Activated T-helper 2 cell treated with anti-CD3 and anti-CD28 coated beads, Interferon-gamma antibody, Interleukin-2, Interleukin-4, amounts not matched to agents 10 μg/mL and 5 μg/mL and 100 μg/mL, durations not matched to agents 14 hours and 24 hours and 36 hours (primary cell): Measurements from ENCODE around the gene C1QTNF9B. TPM values are rescaled to one million over a fixed set of nuclear protein-coding genes. Genes with fewer than 3 reads are reported as not detected.

Experiments used
- DNase-seq: peaks from one replicate; pipeline ENCODE4 v3.0.0; 2021; ENCODE audit warnings: low spot score
- H3K27ac Mint-ChIP-seq: one replicate; pipeline ENCODE4 v1.8.0; 2021; ENCODE audit warnings: mixed read lengths
- H3K27me3 Mint-ChIP-seq: one replicate; pipeline ENCODE4 v1.8.0; 2021; ENCODE audit warnings: low read depth, mixed read lengths
- H3K36me3 Mint-ChIP-seq: one replicate; pipeline ENCODE4 v1.8.0; 2021; ENCODE audit warnings: low read depth, mixed read lengths
- H3K4me1 Mint-ChIP-seq: one replicate; pipeline ENCODE4 v1.8.0; 2021; ENCODE audit warnings: low read depth, mixed read lengths
- H3K4me3 Mint-ChIP-seq: one replicate; pipeline ENCODE4 v1.8.0; 2021; ENCODE audit warnings: low read depth, mild to moderate bottlenecking, moderate library complexity, mixed read lengths
- H3K9me3 Mint-ChIP-seq: one replicate; pipeline ENCODE4 v1.8.0; 2021; ENCODE audit warnings: mixed read lengths
- intact Hi-C: fragments of 100-400 bp; cut with micrococcal nuclease; formaldehyde crosslinking; loops from one replicate; pipeline ENCODE4 v1.15.1; 2023
- total RNA-seq: library from RNA; stranded (reverse); gene quantifications from 2 replicates; pipeline ENCODE4 v1.2.3, GENCODE V29; 2022

Gene C1QTNF9B
- total RNA-seq, 1 donor from 2014 or later = not detected

DNA sequence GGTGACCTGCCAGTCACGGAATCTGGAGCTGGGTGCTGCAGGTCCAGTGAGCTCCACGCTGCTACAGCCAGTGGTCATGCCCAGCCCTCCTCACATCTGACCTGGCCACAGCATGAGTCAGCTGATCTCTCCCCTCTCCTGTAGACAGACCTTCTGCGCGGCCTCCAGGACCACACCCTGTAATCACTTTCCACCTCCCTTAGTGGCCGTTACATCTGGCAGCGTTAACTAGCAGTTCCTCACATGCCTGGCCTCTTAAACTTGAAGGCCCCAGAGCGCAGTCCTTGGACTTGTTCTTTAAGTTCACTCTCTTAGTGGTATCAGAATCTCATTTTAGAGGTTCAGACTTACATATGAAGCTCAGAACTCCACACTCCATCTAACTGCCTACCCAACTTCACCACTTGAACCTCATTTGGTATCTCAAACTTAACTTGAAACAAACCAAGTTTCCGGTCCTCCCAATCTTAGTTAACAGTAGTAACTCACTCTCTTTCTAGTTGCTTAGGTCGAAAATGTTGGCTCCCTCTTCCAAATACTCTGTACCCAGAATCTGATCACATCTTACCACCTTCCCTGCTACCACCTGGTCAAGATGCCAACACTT lies 30.8 kb downstream of the C1QTNF9B start:
- DNase-seq = no peak
- intact Hi-C loops = no loop called here
- Mint-ChIP-seq H3K9me3 (no peaks in the 10 kb centered on the region), H3K27me3 (no peaks in the 10 kb centered on the region), H3K27ac (no peak overlapping the region), H3K4me3 (no peak overlapping the region), H3K4me1 (peaks cover 2% of the 10 kb centered on the region), H3K36me3 (no peaks in the 10 kb centered on the region)

DNA sequence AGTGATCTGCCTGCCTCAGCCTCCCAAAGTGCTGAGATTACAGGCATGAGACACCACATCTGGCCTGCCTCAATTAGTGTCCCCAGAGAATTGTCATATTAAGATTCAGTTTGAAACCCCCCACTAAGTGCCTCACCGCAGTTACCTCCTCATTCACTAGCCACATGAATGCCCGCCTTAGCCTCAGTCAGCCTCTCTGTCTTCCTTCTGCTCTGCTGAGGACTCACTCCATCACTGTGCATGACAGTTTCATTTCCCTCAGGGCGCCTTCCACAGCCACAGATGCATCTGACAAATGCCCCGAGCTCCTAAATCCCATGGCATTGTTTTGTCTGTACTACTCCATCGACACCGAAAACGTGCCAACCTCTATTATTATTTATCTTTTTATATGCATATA lies 31.4 kb downstream of the C1QTNF9B start:
- no peak for DNase-seq
- no peak overlapping the region for H3K4me3 Mint-ChIP-seq
- H3K36me3 Mint-ChIP-seq = no peaks in the 10 kb centered on the region
- no peaks in the 10 kb centered on the region for H3K27me3 Mint-ChIP-seq
- H3K9me3 Mint-ChIP-seq = no peaks in the 10 kb centered on the region
- intact Hi-C loops = no loop called here
- H3K4me1 Mint-ChIP-seq = peaks cover 2% of the 10 kb centered on the region
- no peak overlapping the region for H3K27ac Mint-ChIP-seq

DNA sequence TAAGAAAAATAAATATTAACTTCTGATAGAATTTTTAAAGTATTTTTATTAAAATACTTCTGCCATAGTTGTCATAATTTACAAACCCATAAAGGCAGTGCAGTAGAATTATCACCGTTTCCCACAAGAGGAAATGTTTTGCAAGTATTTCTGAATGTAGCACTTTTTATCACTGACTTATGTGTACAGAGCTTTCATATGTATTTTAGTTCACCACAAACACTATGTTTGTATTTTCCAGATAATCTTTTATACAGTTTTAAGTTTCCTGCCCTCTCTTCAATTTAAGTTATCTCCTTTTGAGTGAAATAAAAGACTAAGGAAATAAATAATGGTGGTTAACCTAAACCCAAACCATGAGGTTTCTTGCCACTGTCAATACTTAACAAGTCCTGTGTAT lies 32.3 kb downstream of the C1QTNF9B start:
- Mint-ChIP-seq H3K4me1 (peaks cover 2% of the 10 kb centered on the region), H3K27me3 (no peaks in the 10 kb centered on the region), H3K9me3 (no peaks in the 10 kb centered on the region), H3K27ac (no peak overlapping the region), H3K36me3 (no peaks in the 10 kb centered on the region), H3K4me3 (no peak overlapping the region)
- intact Hi-C loops = no loop called here
- no peak for DNase-seq

DNA sequence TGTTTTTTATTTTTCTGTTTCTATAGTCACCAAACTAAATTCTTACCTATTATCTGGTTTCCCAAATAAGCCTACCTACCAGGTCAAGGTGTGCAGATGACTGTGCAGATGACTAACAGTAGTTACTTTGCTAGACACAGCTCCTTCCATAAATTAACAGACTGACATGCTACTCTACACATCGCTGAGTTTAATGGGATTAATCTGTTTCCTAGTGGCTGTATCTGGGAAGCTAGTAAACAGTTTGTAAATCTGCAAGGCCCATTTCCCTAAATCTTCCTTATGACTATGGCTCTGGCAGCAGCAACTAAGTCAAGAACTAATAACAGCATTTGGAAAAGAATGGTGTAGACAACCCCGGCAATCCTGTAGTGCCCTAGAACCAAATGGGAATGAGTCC lies 36.0 kb downstream of the C1QTNF9B start:
- no peak overlapping the region for H3K4me3 Mint-ChIP-seq
- H3K4me1 Mint-ChIP-seq = peaks cover 6% of the 10 kb centered on the region
- intact Hi-C loops = no loop called here
- no peaks in the 10 kb centered on the region for H3K36me3 Mint-ChIP-seq
- no peaks in the 10 kb centered on the region for H3K9me3 Mint-ChIP-seq
- no peak overlapping the region for H3K27ac Mint-ChIP-seq
- H3K27me3 Mint-ChIP-seq = no peaks in the 10 kb centered on the region
- DNase-seq = no peak

DNA sequence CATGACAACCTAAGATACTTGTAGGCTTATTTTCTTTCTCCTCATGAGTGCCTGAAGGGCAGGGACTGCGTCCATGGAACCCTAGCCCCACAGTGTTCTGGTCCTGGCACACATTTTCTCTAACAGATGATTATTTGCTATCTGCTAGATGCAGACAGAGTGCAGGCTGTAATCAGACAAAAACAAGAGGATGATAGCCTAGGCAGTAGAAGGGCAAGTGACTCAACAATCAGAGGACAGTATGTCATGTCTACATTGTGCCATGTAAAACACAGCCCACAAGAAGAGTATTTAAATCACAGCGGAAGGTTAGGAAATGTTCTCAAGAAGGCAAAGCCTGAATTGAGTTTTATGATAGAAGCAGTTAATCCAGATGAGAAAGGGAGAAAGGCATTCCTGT lies 37.4 kb downstream of the C1QTNF9B start:
- Mint-ChIP-seq H3K9me3 (no peaks in the 10 kb centered on the region), H3K36me3 (no peaks in the 10 kb centered on the region), H3K27ac (no peak overlapping the region), H3K4me3 (no peak overlapping the region), H3K27me3 (no peaks in the 10 kb centered on the region), H3K4me1 (peaks cover 4% of the 10 kb centered on the region)
- intact Hi-C loops = no loop called here
- DNase-seq = no peak

DNA sequence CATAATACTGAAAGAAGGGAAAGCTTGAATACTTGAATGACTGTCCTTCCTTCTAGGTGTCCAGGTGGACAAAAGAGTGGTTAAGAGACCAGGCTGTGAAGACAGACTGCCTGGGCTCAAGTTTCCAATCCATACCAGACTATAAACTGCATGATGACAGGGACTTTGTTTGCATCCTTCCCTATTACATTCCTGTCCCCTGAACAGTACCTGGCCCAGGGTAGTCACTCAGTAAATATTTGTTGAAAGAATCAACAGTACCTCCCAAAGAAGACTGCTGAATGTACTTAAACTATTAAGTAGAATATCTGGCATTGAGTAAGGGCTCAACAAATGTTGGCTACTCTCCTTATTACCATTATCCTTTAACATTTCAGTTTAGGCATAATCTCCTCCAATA lies 37.8 kb downstream of the C1QTNF9B start:
- no peak overlapping the region for H3K27ac Mint-ChIP-seq
- H3K4me3 Mint-ChIP-seq = no peak overlapping the region
- intact Hi-C loops = no loop called here
- no peaks in the 10 kb centered on the region for H3K9me3 Mint-ChIP-seq
- H3K4me1 Mint-ChIP-seq = peaks cover 4% of the 10 kb centered on the region
- DNase-seq = no peak
- no peaks in the 10 kb centered on the region for H3K27me3 Mint-ChIP-seq
- no peaks in the 10 kb centered on the region for H3K36me3 Mint-ChIP-seq

DNA sequence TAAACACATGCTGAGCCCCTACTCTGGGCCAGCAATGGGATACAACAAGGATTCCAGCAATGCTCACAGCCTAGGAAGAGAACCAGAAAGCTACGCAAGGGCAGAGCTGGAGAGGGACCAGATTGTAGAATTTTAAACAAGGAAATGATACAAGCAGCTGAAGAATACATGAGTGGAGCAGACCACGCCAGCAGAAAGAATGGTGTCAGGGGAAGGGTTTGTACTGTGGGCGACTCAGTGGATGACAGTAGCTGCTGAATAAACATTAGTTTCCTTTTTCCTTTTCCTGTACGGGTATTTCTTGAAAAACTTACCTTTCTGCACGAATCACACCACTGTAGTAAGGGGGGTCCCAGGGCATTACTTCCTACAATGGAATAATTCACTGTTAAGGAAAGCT lies 38.8 kb downstream of the C1QTNF9B start:
- Mint-ChIP-seq H3K27ac (no peak overlapping the region), H3K4me1 (peaks cover 4% of the 10 kb centered on the region), H3K36me3 (no peaks in the 10 kb centered on the region), H3K27me3 (no peaks in the 10 kb centered on the region), H3K4me3 (no peak overlapping the region), H3K9me3 (no peaks in the 10 kb centered on the region)
- no peak for DNase-seq
- intact Hi-C loops = no loop called here

DNA sequence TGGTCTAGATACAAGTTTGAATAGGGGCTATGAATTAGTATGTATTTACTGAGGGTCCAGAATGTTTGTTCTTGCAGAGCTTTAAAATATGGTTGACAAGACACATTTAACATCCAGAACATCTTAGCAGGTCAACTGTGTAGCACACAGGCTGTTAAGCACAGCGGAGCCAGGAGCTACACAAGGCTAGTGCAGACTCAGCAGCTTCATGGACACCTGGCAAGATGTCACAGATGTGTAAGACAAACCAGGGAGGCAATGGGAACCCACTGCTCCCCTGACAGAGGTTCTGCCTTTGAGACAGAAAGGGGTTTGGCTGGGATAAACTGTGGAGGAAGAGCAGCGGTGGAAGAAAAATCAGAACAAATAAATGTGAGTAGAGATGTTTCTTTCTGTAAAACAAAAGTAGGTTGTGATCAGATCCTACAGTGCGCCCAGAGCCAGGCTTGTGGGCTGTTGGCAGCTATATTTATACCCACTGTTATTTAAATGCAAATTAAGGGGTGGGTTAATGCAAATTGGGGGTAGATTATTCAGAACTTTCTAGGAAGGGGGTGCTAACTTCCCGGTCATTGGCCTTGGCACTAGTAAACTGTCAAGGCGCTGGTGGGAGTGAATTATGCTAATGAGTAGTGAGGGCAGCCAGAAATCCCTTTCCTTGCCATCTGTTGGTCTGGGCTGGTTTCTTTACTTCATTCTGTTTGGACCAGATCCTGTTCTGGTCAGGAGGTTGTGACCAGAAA lies 41.1 kb downstream of the C1QTNF9B start:
- DNase-seq = no peak
- Mint-ChIP-seq H3K36me3 (no peaks in the 10 kb centered on the region), H3K4me3 (no peak overlapping the region), H3K27ac (no peak overlapping the region), H3K9me3 (no peaks in the 10 kb centered on the region), H3K27me3 (no peaks in the 10 kb centered on the region), H3K4me1 (peaks cover 4% of the 10 kb centered on the region)
- intact Hi-C loops = no loop called here

DNA sequence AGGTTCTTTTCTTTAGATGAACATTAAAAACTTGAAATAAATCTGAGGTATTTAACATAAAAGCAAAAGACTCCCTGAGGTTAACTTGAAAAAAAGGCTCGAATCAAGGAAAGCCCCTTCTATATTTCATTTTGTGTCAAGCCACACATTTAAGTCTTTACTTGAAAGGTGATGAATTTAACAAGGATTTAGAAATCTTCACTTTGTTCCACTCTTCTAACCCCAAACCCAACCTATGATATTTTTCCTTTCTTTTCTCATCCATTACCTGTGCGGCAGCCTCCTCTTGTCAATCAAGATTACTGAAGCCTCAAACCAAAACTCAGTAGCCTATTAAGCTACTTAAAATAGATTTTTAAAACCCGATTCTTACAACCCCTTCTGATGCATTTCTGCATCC lies 41.9 kb downstream of the C1QTNF9B start:
- Mint-ChIP-seq H3K4me1 (peaks cover 4% of the 10 kb centered on the region), H3K4me3 (no peak overlapping the region), H3K9me3 (no peaks in the 10 kb centered on the region), H3K36me3 (no peaks in the 10 kb centered on the region), H3K27me3 (no peaks in the 10 kb centered on the region), H3K27ac (no peak overlapping the region)
- intact Hi-C loops = no loop called here
- DNase-seq = no peak

DNA sequence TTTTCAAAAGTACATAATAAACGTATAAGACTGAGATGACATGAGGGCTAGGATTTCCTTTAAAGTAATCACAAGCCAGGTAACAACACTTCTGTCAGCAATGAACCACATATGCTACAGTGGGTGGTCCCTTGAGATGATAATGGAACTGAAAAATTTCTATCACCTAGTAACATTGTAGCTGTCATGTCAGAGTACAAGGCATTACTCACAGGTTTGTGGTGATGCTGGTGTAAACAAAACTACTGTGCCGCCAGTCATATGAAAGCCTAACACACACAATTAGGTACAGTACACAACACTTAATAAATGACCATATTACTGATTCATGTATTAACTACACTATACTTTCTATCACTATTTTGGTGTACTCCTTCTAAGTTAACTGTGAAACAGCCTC lies 45.0 kb downstream of the C1QTNF9B start:
- DNase-seq = no peak
- intact Hi-C loops = no loop called here
- Mint-ChIP-seq H3K9me3 (no peaks in the 10 kb centered on the region), H3K36me3 (no peaks in the 10 kb centered on the region), H3K4me3 (no peak overlapping the region), H3K27me3 (no peaks in the 10 kb centered on the region), H3K27ac (no peak overlapping the region), H3K4me1 (peaks cover 6% of the 10 kb centered on the region)

DNA sequence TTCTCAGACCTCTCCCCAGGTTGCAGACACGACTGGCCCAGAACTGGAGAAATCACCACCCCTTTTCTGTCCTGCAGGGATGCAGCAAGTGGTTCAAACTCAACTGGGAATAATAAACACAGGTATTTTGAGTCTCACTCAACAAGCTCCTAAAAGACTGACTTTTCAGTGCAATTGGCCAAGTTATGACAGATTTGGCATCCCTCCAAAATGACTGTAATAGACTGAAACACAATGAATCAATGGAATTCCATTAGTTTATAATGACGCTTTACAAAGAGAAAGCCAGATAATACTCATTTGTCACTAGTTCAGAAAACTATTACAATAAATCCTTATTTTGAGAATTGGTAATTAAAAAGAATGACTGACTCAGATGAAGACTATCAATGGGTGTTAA lies 46.2 kb downstream of the C1QTNF9B start:
- no peaks in the 10 kb centered on the region for H3K36me3 Mint-ChIP-seq
- intact Hi-C loops = no loop called here
- H3K27ac Mint-ChIP-seq = no peak overlapping the region
- no peak for DNase-seq
- H3K27me3 Mint-ChIP-seq = no peaks in the 10 kb centered on the region
- no peaks in the 10 kb centered on the region for H3K9me3 Mint-ChIP-seq
- H3K4me1 Mint-ChIP-seq = peaks cover 8% of the 10 kb centered on the region
- H3K4me3 Mint-ChIP-seq = no peak overlapping the region

DNA sequence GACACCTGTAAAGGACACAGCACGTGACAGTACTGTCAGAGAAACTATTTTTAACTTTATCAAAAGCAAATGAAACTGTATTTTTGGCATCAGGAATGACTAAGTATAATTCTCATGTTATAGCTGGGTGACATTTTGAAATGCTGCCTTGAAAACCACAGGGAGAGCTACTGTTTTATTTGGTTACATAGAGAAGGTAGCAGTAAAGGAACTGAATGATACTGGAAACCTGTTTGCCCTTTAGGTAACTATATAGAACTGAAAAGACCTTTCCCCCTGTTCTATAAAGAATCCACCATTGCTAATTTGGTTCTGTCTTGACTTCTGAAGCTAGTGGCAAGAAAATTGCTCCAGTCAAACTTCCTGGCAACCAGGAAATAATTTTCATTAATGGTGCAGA lies 47.2 kb downstream of the C1QTNF9B start:
- no peaks in the 10 kb centered on the region for H3K27me3 Mint-ChIP-seq
- intact Hi-C loops = no loop called here
- H3K27ac Mint-ChIP-seq = no peak overlapping the region
- no peaks in the 10 kb centered on the region for H3K36me3 Mint-ChIP-seq
- peaks cover 8% of the 10 kb centered on the region for H3K4me1 Mint-ChIP-seq
- no peaks in the 10 kb centered on the region for H3K9me3 Mint-ChIP-seq
- DNase-seq = no peak
- no peak overlapping the region for H3K4me3 Mint-ChIP-seq

DNA sequence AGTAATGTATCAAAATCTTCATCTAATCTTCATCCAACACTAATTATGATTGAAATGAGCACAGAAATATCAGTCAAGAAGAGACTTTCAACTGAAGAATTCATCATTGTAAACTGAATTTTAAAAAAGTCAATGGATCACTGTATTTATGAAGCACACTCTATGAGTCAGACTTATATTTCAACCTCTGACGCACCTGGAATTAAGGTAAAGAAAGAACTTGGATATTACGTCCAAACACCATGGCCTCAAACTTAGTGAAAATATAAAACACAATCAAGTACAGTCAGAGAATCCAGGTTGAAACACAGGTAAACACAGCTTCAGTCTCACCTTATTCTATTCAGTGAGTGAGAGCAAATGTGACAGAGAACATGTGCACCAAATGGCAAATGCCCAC lies 47.6 kb downstream of the C1QTNF9B start:
- Mint-ChIP-seq H3K27ac (no peak overlapping the region), H3K9me3 (no peaks in the 10 kb centered on the region), H3K4me3 (no peak overlapping the region), H3K4me1 (peaks cover 8% of the 10 kb centered on the region), H3K27me3 (no peaks in the 10 kb centered on the region), H3K36me3 (no peaks in the 10 kb centered on the region)
- intact Hi-C loops = no loop called here
- no peak for DNase-seq
